AG09309 (cell line): ENCODE data around the gene PACRGL.
"Not testable (repeated sequence)": the region's sequence is repeated elsewhere in the genome, so short reads cannot be mapped to it uniquely, and the experiment has no call there.

Source experiments
- DNase-seq: peaks from one replicate; pipeline ENCODE4 v3.0.0-alpha.2; 2010; ENCODE audit warnings: low read depth
- H3K4me3 ChIP-seq: 2 replicates; pipeline ENCODE4 v1.5.1; 2011; ENCODE audit warnings: mild to moderate bottlenecking, low read depth, low read length, moderate library complexity; ENCODE audit not compliant: control insufficient read depth
- TF ChIP-seq, protein P1 (sequence below): IDR thresholded peaks from 2 replicates; pipeline ENCODE4 v1.5.1; 2011; ENCODE audit warnings: mild to moderate bottlenecking, low read depth, low read length, inconsistent platforms; ENCODE audit not compliant: insufficient read depth, control insufficient read depth; ENCODE audit errors: missing control alignments

The PACRGL gene

GRCh38 chr4:20698820-20699219, 1.4 kb upstream of the PACRGL start:
- TF ChIP-seq, protein P1, sequence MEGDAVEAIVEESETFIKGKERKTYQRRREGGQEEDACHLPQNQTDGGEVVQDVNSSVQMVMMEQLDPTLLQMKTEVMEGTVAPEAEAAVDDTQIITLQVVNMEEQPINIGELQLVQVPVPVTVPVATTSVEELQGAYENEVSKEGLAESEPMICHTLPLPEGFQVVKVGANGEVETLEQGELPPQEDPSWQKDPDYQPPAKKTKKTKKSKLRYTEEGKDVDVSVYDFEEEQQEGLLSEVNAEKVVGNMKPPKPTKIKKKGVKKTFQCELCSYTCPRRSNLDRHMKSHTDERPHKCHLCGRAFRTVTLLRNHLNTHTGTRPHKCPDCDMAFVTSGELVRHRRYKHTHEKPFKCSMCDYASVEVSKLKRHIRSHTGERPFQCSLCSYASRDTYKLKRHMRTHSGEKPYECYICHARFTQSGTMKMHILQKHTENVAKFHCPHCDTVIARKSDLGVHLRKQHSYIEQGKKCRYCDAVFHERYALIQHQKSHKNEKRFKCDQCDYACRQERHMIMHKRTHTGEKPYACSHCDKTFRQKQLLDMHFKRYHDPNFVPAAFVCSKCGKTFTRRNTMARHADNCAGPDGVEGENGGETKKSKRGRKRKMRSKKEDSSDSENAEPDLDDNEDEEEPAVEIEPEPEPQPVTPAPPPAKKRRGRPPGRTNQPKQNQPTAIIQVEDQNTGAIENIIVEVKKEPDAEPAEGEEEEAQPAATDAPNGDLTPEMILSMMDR: no peak
- no peak overlapping the region for H3K4me3 ChIP-seq
- DNase-seq: no peak

GRCh38 chr4:20711335-20711734, 11.1 kb downstream of the PACRGL start:
- no peak overlapping the region for H3K4me3 ChIP-seq
- TF ChIP-seq, protein P1: no peak
- no peak for DNase-seq

DNA sequence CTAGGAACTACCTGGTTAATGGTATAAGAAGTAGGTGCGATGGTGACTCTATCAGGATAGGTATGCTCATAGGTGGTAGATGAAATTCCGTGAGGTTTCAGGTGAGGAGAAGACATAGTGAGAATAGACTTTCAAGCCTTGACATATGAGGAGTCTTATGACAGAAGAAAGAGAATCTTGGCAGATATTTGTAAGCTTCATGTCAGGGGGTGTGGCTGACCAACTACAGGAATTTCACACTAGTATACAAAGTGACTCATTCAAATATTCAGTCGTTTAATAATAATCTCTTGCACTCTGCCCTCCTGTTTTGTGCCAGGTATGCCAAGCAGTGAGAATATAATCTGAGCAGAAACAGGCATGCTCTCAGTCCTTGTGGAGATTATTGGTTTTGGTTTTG, 22.8 kb downstream of the PACRGL start:
- TF ChIP-seq, protein P1: no peak
- no peak overlapping the region for H3K4me3 ChIP-seq
- no peak for DNase-seq

GRCh38 chr4:20723463-20723862, 23.2 kb downstream of the PACRGL start:
- TF ChIP-seq, protein P1: no peak
- no peak overlapping the region for H3K4me3 ChIP-seq
- no peak for DNase-seq

DNA sequence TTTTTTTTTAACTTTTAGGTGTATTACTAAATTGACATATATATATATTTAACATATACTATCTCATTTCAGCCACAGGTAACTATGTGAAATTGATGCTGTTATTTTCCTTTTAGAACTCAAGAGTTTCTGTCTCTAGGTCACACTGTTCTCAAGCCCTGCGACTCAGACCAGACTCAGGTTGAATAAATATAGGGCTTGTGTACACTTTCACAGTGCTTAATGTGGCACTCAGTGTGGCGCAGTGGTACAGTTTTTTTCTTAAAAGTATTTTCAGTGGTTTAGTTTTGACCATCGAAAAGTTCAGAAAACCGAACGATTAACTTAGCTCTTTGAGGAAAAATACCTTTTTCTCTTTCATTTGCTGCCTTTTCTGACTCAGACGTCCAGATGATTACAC, 24.7 kb downstream of the PACRGL start:
- no peak for DNase-seq
- TF ChIP-seq, protein P1: no peak
- no peak overlapping the region for H3K4me3 ChIP-seq

DNA sequence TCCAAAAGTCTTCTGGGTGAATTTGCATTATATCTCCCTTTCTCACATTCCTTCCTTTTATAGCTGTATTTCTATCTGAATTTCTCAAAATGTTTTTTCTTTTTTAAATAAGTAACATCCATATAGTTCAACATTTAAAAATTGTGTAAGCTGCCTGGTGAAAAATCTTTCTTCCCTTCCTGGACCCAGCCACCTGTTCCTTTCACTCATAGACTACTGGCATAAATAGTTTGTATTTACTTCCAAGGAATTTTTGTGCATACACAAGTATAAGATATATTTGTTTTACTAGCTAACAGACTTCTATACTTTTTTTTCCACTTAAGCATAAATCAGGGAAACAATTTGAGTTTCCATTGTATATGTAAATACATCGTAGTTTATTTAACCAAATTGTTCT, 35.7 kb downstream of the PACRGL start:
- TF ChIP-seq, protein P1: no peak
- no peak for DNase-seq
- no peak overlapping the region for H3K4me3 ChIP-seq

GRCh38 chr4:20746000-20746399, 45.7 kb downstream of the PACRGL start:
- not testable (repeated sequence) for DNase-seq, H3K4me3 ChIP-seq
